ENCODE results near the gene WDR62.

Gene WDR62

GRCh38 chr19:36144624-36145023 lies 89.9 kb downstream of the WDR62 start:
- no peak for DNase-seq

- DNase-seq = no peak
Observed at GRCh38 chr19:36149673-36150406, 95.1 kb downstream of the WDR62 start.

GRCh38 chr19:36150586-36150985 lies 95.9 kb downstream of the WDR62 start:
- no peak for DNase-seq

- no peak for DNase-seq
Observed at GRCh38 chr19:36151144-36152018, 96.7 kb downstream of the WDR62 start.

- no peak for DNase-seq
Observed at GRCh38 chr19:36152019-36152351, 97.3 kb downstream of the WDR62 start.

- DNase-seq = no peak
Observed at GRCh38 chr19:36152352-36153091, 97.8 kb downstream of the WDR62 start, which contains the start of gene COX7A1. Gene COX7A1 (minus strand): TSS chr19:36152447. CDS start chr19:36152407, 40 bp downstream.

GRCh38 chr19:36153126-36153525 lies 98.4 kb downstream of the WDR62 start:
- DNase-seq = no peak

Measured in NCI-H510A (cell line).